ENCODE measurements around the gene ELFN2. TPM values are rescaled to one million over a fixed set of nuclear protein-coding genes. Genes with fewer than 3 reads are reported as not detected.
A peak's percentile ranks its signal among the peaks of the same experiment; 100 is the strongest.

Gene ELFN2
- total RNA-seq, 3 donors from 2014 or later, result 0.35 to 0.54 TPM; not detected in 1

GRCh38 chr22:37459206-37459605 lies 31.9 kb upstream of the ELFN2 start:
- intact Hi-C loops (cut with DNase I, micrococcal nuclease), result loop anchor here (5.0 to 10.0 kb wide), 2 partner anchors 142 to 144 kb away; no protein-coding TSS in a partner anchor
- Histone ChIP-seq H3K9me3 (no peaks in the 10 kb centered on the region), H3K4me1 (ENCODE audit: low read depth) (no peaks in the 10 kb centered on the region), H3K36me3 (ENCODE audit: low read depth) (no peaks in the 10 kb centered on the region), H3K4me3 (no peak overlapping the region)
- ATAC-seq, result no peak
- peak in 1 of 3 donors; percentile 3 for DNase-seq
- TF ChIP-seq CTCF (IDR thresholded peaks at IDR 0.05), result no peak

DNA sequence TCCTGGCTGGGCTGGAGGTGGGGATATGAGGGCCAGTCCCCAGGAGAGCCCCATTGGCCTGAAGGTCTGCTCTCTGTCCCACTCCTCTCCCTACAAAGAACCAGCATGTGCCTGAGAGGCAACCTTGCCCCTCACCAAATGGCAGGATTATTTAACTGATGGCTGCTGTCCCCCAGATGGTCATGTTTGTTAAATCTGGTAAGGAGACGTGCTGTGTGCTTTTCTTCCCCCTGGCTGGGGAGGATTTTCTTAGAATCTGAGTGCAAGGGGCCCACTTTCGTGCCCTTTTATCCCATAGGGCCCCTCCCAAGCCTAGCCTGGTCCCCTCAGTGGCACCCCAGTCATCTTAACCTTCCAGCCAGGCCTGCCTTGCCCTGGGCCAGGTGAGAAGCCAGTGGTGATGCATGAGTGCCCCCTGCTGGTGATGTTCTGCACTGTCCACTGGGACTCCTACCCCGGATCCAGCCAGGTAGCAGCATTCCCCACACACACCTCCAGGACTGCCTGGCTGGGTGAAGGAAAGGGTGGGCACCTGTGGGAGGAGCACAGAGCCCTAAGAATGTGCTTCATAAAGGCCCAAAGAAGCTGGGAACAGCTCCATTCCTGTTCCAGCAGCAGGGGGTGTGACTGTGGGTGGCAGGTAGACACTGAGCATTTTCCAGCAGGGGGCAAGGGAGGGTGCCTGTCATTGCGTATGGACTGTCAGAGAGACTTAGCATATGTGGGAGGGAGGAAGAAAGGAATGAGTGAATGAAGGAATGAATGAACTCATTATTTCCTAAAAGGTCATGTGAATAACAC lies 30.0 kb upstream of the ELFN2 start:
- Histone ChIP-seq H3K9me3 (no peaks in the 10 kb centered on the region), H3K36me3 (ENCODE audit: low read depth) (no peaks in the 10 kb centered on the region), H3K4me3 (no peak overlapping the region), H3K4me1 (ENCODE audit: low read depth) (no peaks in the 10 kb centered on the region)
- ATAC-seq (peak; percentile 95), DNase-seq (peak; percentile 75 to 92 (median 87))
- intact Hi-C loops (cut with DNase I, micrococcal nuclease), result loop anchor here (5.0 to 10.0 kb wide), 2 partner anchors 140 to 142 kb away; no protein-coding TSS in a partner anchor
- peak; percentile 64 for TF ChIP-seq CTCF (IDR thresholded peaks at IDR 0.05)

- intact Hi-C loops (cut with DNase I, micrococcal nuclease), result loop anchor here (5.0 to 10.0 kb wide), 2 partner anchors 139 to 142 kb away; no protein-coding TSS in a partner anchor
- DNase-seq, result no peak
- no peaks in the 10 kb centered on the region for H3K36me3 ChIP-seq (ENCODE audit: low read depth)
- H3K9me3 ChIP-seq, result no peaks in the 10 kb centered on the region
- no peaks in the 10 kb centered on the region for H3K4me1 ChIP-seq (ENCODE audit: low read depth)
- ATAC-seq, result no peak
- H3K4me3 ChIP-seq, result no peak overlapping the region
- TF ChIP-seq CTCF (IDR thresholded peaks at IDR 0.05), result no peak
These were observed 29.1 kb upstream of the ELFN2 start for GRCh38 chr22:37456346-37456745.

DNA sequence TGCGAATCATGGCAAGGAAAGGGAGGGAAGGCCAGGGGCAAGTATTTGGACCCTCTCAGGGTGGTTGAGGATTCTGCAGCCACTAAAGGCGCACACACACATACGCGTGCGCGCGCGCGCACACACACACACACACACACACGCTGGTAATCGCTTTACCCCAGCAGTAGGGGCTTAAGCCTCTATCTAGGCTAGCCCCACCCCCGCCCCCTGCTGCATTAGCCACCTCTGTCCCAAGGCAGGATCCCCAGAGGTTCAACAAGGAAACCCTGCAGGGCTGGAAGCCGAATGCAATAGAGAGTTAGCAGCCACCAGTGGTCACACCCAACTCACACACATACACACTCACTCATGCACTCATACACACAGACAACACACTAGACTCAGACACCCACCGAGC lies 28.6 kb upstream of the ELFN2 start:
- Histone ChIP-seq H3K36me3 (ENCODE audit: low read depth) (no peaks in the 10 kb centered on the region), H3K4me3 (no peak overlapping the region), H3K9me3 (no peaks in the 10 kb centered on the region), H3K4me1 (ENCODE audit: low read depth) (no peaks in the 10 kb centered on the region)
- peak in 1 of 3 donors; percentile 10 for DNase-seq
- no peak for ATAC-seq
- intact Hi-C loops (cut with DNase I, micrococcal nuclease), result loop anchor here (5.0 to 10.0 kb wide), 2 partner anchors 139 to 141 kb away; no protein-coding TSS in a partner anchor
- no peak for TF ChIP-seq CTCF (IDR thresholded peaks at IDR 0.05)

DNA sequence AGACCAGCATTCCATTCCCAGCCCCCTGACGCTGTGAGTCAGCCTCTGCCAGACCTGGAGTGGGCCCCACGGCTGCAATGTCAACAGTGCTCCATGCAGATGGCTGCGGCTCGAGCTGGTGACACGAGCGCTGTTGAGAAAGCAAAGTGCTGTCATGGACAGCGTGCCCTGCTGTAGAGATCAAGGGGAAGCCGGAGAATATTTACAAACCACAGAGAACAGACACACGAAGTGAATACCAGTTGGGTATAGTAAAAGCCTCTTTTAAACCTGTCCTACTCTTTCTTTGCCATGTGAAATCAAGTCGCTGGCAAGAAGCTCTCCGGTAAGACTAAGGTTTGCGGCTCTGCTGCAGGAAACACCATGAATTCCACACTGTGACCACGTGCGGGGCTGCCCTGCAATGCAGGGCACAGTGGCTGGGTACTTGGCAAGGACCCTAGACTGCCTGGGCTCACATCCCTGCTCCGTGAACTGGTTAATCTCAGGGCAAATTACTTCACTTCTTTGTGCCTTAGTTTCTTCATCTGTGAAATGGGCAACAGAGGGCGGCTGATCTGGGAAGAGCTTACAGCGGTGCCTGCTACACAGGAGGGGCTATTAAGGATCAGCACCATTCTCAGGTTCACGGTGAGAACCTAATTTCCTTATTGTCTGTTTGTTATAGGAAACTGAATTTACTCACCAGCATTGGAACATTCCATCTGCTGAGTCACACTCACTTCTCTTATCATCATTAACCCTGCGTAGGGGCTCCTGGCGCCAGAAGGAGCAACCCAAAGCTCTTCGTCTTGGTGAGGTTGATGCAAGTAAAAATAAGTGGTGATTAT lies 27.8 kb upstream of the ELFN2 start:
- no peak for DNase-seq

More for the DNA sequence above, 27.8 kb upstream of the ELFN2 start:
- intact Hi-C loops (cut with DNase I, micrococcal nuclease), result loop anchor here (5.0 to 10.0 kb wide), 2 partner anchors 138 to 140 kb away; no protein-coding TSS in a partner anchor
- TF ChIP-seq CTCF (IDR thresholded peaks at IDR 0.05), result no peak
- Histone ChIP-seq H3K4me1 (ENCODE audit: low read depth) (no peaks in the 10 kb centered on the region), H3K9me3 (no peaks in the 10 kb centered on the region), H3K36me3 (ENCODE audit: low read depth) (no peaks in the 10 kb centered on the region), H3K4me3 (no peak overlapping the region)
- ATAC-seq, result peak; percentile 65

Data from mucosa of descending colon (tissue), 3 donors.